ENCODE results near the gene NTM.

DNA sequence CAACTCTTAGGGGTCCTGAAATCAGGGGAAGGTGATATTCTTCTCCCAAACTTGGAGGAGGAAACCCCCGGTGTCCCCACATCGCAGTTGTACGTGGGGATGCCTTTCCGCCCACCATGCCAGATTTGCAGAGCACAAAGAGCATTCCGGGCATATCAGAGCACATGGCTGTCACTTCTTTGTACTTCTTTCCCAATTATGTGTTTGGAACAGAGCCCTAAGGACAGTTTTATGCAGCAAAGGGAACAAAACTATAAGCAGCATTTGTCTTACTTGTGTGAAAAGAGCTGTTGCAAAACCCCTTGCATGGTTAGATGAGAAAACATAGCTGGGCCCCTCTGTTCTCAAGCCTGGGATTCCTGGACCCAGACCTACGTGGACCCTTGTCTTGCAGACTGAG is 41.2 kb downstream of the NTM start:
- TF ChIP-seq FOXM1 (IDR thresholded peaks at IDR 0.05; ENCODE audit: borderline replicate concordance) (no peak), ELF4 (IDR thresholded peaks at IDR 0.05) (no peak), LEF1 (IDR thresholded peaks at IDR 0.05; ENCODE audit: borderline replicate concordance) (no peak), ARNT (IDR thresholded peaks at IDR 0.05) (no peak), SP1 (IDR thresholded peaks at IDR 0.05) (no peak), BHLHE40 (IDR thresholded peaks at IDR 0.05; ENCODE audit: borderline replicate concordance) (no peak), SUZ12 (IDR thresholded peaks at IDR 0.05) (no peak)
- TF ChIP-seq, protein P1, sequence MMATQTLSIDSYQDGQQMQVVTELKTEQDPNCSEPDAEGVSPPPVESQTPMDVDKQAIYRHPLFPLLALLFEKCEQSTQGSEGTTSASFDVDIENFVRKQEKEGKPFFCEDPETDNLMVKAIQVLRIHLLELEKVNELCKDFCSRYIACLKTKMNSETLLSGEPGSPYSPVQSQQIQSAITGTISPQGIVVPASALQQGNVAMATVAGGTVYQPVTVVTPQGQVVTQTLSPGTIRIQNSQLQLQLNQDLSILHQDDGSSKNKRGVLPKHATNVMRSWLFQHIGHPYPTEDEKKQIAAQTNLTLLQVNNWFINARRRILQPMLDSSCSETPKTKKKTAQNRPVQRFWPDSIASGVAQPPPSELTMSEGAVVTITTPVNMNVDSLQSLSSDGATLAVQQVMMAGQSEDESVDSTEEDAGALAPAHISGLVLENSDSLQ (IDR thresholded peaks at IDR 0.05): no peak
